Gastroesophageal sphincter (tissue), 4 donors: ENCODE measurements around the gene FAIM2. TPM values are rescaled to one million over a fixed set of nuclear protein-coding genes. Genes with fewer than 3 reads are reported as not detected.

Experiments used
- ATAC-seq: fragments of 150-250 bp; one replicate; pipeline ENCODE4 v1.9.1; 2016; ENCODE audit warnings: mild to moderate bottlenecking, moderate library complexity
- H3K27ac ChIP-seq, 4 donors: fragments of 200-600 bp; sonication (generic) in 3 of 4; 1 replicate in 3 of 4; 2 replicates in 1 of 4; pipeline ENCODE4 v1.5.1; 2016 to 2019
- H3K27me3 ChIP-seq: fragments of 200-600 bp; sonication (generic); one replicate; pipeline ENCODE4 v1.5.1; 2019
- H3K36me3 ChIP-seq, 2 donors: fragments of 200-600 bp; sonication (generic); one replicate each; pipeline ENCODE4 v1.5.1; 2019; ENCODE audit warnings: control low read depth in 1 of 2
- H3K4me1 ChIP-seq, 3 donors: fragments of 200-600 bp; sonication (generic); 1 replicate in 2 of 3; 2 replicates in 1 of 3; pipeline ENCODE4 v1.5.1; 2016 to 2019; ENCODE audit warnings: control low read depth in 2 of 3
- H3K4me3 ChIP-seq, 2 donors: fragments of 200-600 bp; sonication (generic); one replicate each; pipeline ENCODE4 v1.5.1; 2019; ENCODE audit warnings: mild to moderate bottlenecking in 1 of 2, moderate library complexity in 1 of 2
- H3K9me3 ChIP-seq, 3 donors: fragments of 200-600 bp; sonication (generic); one replicate each; pipeline ENCODE4 v1.5.1; 2017 to 2019; ENCODE audit warnings: control low read depth in 2 of 3
- EP300 ChIP-seq: sonication (generic); formaldehyde crosslinking; IDR thresholded peaks from one replicate; pipeline ENCODE4 v1.6.1; 2017; ENCODE audit warnings: antibody characterized with exemption, mild to moderate bottlenecking
- POLR2A ChIP-seq, 2 donors: fragments of 450-650 bp; IDR thresholded peaks; one replicate each; pipeline ENCODE4 v1.6.1; 2017; ENCODE audit warnings: antibody characterized with exemption in 2 of 2, mild to moderate bottlenecking in 2 of 2, moderate library complexity in 1 of 2
- POLR2AphosphoS5 ChIP-seq: sonication (generic); formaldehyde crosslinking; IDR thresholded peaks from one replicate; pipeline ENCODE4 v1.6.1; 2017; ENCODE audit warnings: antibody characterized with exemption
- WGBS, 2 donors: methylation state at CpG; one replicate each; pipeline ENCODE4 v1.1.5; 2018; ENCODE audit warnings: low coverage in 1 of 2; 5-methylcytosine and 5-hydroxymethylcytosine counted together
- total RNA-seq, 4 donors: library from RNA; depleted of rRNA; stranded (reverse); fragments of >200 nt; gene quantifications; one replicate each; pipeline ENCODE4 v1.1.0, GENCODE V29; 2016
- TF ChIP-seq, protein P1 (sequence below), 4 experiments: fragments of 200-600 bp in 2 of 4; fragments of 450-650 bp in 2 of 4; sonication (generic) in 1 of 4; IDR thresholded peaks; one replicate each; pipeline ENCODE4 v1.5.1; 2017 to 2019; ENCODE audit warnings: antibody characterized with exemption in 4 of 4, mild to moderate bottlenecking in 2 of 4, moderate library complexity in 2 of 4

Gene FAIM2
- total RNA-seq, 4 donors from 2014 or later: 3.4 to 7.4 (median 5.9) TPM

DNA sequence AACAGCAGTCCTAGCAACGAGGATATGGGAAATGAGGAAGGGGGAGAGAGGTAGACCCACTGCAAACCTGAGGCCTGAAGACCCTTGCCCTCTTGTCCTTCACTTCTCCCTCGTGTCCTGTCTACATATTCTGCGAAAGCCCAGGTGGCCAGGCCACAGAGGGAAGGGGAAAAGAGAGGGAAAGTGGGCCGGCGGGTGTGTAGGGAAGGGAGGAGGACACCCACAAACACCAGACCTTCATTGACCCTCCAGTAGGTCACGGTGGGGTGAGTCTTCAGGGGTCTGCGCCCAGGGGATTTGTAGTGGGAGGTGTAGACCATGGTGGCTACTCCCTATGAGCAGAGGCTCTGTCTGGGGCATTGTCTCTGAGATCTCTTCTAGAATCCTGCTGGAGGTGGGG lies 3.8 kb downstream of the FAIM2 start:
- 81 to 85% methylated on average over 4 to 5 of the region's 7 CpGs for WGBS, 2 donors
- Histone ChIP-seq H3K36me3 (no peaks in the 10 kb centered on the region), H3K4me1 (peaks cover 0 to 20% (median 2%) of the 10 kb centered on the region in 3 donors), H3K9me3 (no peaks in the 10 kb centered on the region), H3K27ac (no peak overlapping the region), H3K27me3 (peaks cover 12% of the 10 kb centered on the region), H3K4me3 (no peak overlapping the region)
- TF ChIP-seq, protein P1, sequence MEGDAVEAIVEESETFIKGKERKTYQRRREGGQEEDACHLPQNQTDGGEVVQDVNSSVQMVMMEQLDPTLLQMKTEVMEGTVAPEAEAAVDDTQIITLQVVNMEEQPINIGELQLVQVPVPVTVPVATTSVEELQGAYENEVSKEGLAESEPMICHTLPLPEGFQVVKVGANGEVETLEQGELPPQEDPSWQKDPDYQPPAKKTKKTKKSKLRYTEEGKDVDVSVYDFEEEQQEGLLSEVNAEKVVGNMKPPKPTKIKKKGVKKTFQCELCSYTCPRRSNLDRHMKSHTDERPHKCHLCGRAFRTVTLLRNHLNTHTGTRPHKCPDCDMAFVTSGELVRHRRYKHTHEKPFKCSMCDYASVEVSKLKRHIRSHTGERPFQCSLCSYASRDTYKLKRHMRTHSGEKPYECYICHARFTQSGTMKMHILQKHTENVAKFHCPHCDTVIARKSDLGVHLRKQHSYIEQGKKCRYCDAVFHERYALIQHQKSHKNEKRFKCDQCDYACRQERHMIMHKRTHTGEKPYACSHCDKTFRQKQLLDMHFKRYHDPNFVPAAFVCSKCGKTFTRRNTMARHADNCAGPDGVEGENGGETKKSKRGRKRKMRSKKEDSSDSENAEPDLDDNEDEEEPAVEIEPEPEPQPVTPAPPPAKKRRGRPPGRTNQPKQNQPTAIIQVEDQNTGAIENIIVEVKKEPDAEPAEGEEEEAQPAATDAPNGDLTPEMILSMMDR (IDR thresholded peaks at IDR 0.05): no peak
- TF ChIP-seq EP300 (no peak), POLR2AphosphoS5 (no peak), POLR2A (IDR thresholded peaks at IDR 0.05) (no peak)
- no peak for ATAC-seq

DNA sequence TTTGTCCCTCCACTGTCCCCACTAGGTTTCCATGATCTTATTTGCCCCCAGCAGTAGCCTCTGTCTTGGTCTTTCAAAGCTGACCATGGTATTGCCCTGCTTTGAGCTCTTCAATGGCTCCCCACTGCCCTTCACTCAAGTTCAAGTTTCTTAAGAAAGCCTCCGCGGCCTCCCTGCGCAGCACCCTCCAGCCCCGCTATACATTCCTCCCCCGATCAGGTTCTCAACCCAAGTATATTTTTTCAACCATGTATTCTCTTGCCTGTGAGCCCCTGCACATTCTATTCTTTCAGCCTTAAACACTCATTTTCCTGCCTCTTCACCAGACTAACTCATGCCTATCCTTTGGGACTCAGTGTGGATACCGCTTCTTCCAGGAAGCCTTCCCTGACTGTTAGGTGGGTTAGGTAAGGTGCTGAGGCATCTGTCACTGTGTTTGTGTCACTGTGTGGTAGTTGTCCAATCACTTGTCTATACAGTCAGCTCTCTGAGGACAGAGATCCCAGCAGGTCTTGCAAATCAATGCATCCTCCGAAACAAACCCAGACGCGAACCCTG lies 4.3 kb downstream of the FAIM2 start:
- H3K4me1 ChIP-seq: peaks cover 0 to 16% (median under 1%) of the 10 kb centered on the region in 3 donors
- no peaks in the 10 kb centered on the region for H3K9me3 ChIP-seq
- 91 to 95% methylated on average over 9 of the region's 9 CpGs for WGBS, 2 donors
- no peak overlapping the region for H3K27ac ChIP-seq
- no peak overlapping the region for H3K4me3 ChIP-seq
- no peaks in the 10 kb centered on the region for H3K36me3 ChIP-seq
- no peak for ATAC-seq
- H3K27me3 ChIP-seq: peaks cover 12% of the 10 kb centered on the region
- TF ChIP-seq EP300: no peak
- TF ChIP-seq, protein P1 (IDR thresholded peaks at IDR 0.05): no peak
- TF ChIP-seq POLR2A (IDR thresholded peaks at IDR 0.05): no peak
- no peak for TF ChIP-seq POLR2AphosphoS5

DNA sequence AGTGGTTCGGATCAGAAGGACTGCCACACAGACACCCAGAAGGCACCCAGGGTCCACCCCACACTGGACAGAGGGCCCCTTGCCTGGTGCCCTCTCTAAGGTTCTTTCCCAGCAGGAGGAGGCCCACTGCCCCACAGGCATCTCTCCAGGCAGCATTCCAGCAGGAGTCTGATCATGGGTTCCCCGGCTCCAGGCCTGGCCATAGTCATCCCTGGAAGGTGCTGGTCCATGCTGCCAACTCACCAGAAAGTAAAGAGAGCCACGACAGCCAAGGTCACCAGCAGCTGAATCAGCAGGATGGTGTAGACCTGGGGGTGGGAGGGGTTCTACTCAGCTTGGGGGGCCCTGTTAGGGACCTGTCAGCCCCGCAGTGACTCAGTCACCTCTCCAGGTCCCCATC lies 6.4 kb downstream of the FAIM2 start:
- 80 to 100% methylated on average over 1 of the region's 4 CpGs for WGBS, 2 donors
- no peak overlapping the region for H3K4me3 ChIP-seq
- no peak overlapping the region for H3K27ac ChIP-seq
- no peaks in the 10 kb centered on the region for H3K36me3 ChIP-seq
- no peak for ATAC-seq
- H3K4me1 ChIP-seq: no peaks in the 10 kb centered on the region
- no peak for TF ChIP-seq POLR2A (IDR thresholded peaks at IDR 0.05)
- TF ChIP-seq EP300: no peak
- TF ChIP-seq, protein P1 (IDR thresholded peaks at IDR 0.05): no peak
- TF ChIP-seq POLR2AphosphoS5: no peak
- H3K27me3 ChIP-seq: peaks cover 25% of the 10 kb centered on the region
- no peaks in the 10 kb centered on the region for H3K9me3 ChIP-seq

DNA sequence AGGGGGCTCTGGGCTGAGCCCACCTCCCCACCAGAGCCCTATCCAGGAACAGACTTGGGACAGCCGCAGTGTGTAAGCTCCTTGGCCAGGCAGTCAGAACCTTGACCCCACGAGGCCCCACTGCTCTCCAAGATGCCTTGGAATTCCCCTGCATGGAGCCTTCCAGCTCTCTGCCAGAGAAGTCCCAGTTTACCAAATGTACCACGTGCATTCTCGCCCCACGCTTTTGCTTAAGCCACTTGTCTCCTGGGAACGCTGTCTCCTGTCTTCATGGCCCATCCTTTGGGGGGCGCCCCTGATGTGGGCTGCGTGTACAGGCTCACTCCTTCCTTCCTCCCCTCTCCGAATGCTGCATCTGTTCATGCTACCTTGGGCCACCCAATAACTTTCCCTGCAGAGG lies 7.9 kb downstream of the FAIM2 start:
- H3K4me1 ChIP-seq: no peaks in the 10 kb centered on the region

DNA sequence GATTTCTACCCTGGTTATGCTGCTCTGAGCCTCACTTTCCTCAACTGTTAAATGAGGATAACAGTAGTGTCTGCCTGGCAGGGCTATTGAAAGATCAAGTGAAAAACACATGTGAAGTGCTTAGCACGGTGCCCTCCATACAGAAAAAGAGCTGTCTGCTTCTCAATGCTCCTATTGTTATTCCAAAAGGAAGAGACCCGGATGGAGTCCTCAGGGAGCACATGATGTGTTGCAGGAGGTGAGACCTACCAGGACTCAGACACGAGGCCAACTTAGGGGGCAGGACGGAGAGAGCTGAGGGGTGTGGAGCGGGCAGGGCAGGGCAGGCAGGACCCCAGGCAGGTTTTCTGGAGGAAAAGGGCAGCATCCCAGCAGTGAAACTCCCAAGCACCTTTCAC lies 8.9 kb downstream of the FAIM2 start:
- WGBS, 2 donors: 67% methylated on average over 1 of the region's 5 CpGs; no CpG with 5 or more reads in 1 of the 2 donors
- Histone ChIP-seq H3K27me3 (peaks cover 20% of the 10 kb centered on the region), H3K27ac (no peak overlapping the region), H3K9me3 (no peaks in the 10 kb centered on the region), H3K36me3 (no peaks in the 10 kb centered on the region), H3K4me1 (no peaks in the 10 kb centered on the region), H3K4me3 (no peak overlapping the region)
- TF ChIP-seq POLR2AphosphoS5: no peak
- no peak for TF ChIP-seq POLR2A (IDR thresholded peaks at IDR 0.05)
- TF ChIP-seq EP300: no peak
- TF ChIP-seq, protein P1 (IDR thresholded peaks at IDR 0.05): no peak
- ATAC-seq: no peak

More for the DNA sequence above, 7.9 kb downstream of the FAIM2 start:
- H3K27me3 ChIP-seq: peaks cover 26% of the 10 kb centered on the region
- H3K4me3 ChIP-seq: no peak overlapping the region
- H3K36me3 ChIP-seq: no peaks in the 10 kb centered on the region
- 80 to 83% methylated on average over 1 to 2 of the region's 9 CpGs for WGBS, 2 donors
- ATAC-seq: no peak
- TF ChIP-seq, protein P1 (IDR thresholded peaks at IDR 0.05): no peak
- no peak for TF ChIP-seq POLR2A (IDR thresholded peaks at IDR 0.05)
- no peak for TF ChIP-seq POLR2AphosphoS5
- no peak for TF ChIP-seq EP300
- H3K9me3 ChIP-seq: no peaks in the 10 kb centered on the region
- H3K27ac ChIP-seq: no peak overlapping the region
